ENCODE measurements around the gene SGO2.

Gene SGO2

DNA sequence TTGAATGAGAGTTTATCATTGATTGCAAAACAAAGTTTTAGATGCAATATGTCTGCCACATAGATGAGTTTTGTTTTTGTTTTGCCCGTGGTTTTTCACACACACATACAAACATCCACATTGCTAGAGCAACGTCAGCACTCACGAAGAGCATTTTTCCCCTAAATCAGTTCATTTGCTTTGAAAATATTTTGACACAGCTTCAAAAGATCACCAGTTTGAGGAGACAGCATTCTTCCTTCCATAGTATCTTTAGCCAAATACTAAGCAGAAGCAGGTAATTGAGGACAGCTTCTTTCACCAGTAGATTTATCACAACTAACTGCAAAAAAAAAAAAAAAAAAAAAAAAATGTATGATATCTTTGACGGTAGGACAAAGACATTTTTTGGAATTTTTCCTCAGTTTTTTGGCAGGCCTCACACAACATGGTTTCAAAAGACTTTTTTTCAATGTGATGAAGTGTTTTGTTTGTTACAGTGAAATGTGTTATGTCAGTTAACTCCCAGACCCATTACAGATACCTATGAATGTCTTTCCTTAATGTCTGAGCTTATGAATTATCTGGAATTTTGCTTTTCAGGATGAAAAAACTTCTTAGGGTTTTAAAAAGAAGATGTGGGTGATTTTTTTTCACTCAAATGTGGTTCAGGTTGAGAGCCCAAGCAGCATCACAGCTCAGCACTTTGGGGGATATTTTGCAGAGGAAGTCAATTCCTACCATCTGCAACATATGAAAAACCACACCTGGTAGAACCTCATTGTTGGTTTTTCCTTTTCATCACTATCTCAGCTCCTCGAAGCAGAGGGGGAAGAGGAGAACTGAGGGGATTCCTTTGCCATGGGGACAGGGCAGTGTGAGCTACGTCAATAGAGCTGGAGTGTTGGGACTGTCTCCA, 91.4 kb downstream of the SGO2 start:
- Histone ChIP-seq H3K4me3 (ENCODE audit: low read length in 2 of 2) (no peak overlapping the region), H3K27ac (replicated peaks; ENCODE audit: low read length) (no peak overlapping the region), H2BK120ac (ENCODE audit: low read depth, low read length) (no peak overlapping the region), H4K8ac (ENCODE audit: low read depth, low read length) (no peak overlapping the region), H3K9me3 (replicated peaks in 1 of 2; ENCODE audit: control insufficient read depth in 2 of 2, insufficient read depth in 1 of 2, low read depth in 1 of 2, low read length in 2 of 2) (no peaks in the 10 kb centered on the region), H3K9ac (ENCODE audit: low read depth, low read length, poor library complexity) (no peak overlapping the region), H3K23ac (ENCODE audit: low read depth, low read length, poor library complexity) (no peak overlapping the region), H2AK5ac (ENCODE audit: low read depth, low read length) (no peak overlapping the region), H3K79me1 (ENCODE audit: low read depth, low read length) (no peaks in the 10 kb centered on the region), H2BK5ac (ENCODE audit: low read length) (no peak overlapping the region), H3K14ac (ENCODE audit: low read length) (no peak overlapping the region), H2BK12ac (ENCODE audit: low read length) (no peak overlapping the region), H3K4me1 (ENCODE audit: control insufficient read depth in 2 of 2, insufficient read depth in 1 of 2, low read depth in 1 of 2, low read length in 2 of 2) (no peaks in the 10 kb centered on the region), H3K18ac (ENCODE audit: low read length) (no peak overlapping the region), H3K4me2 (ENCODE audit: insufficient read depth, low read length, poor library complexity, severe bottlenecking) (no peak overlapping the region), H4K91ac (ENCODE audit: low read depth, low read length, poor library complexity) (no peak overlapping the region), H2BK15ac (ENCODE audit: low read length) (no peak overlapping the region), H2AFZ (ENCODE audit: low read length) (no peak overlapping the region), H3K4ac (ENCODE audit: low read length) (no peak overlapping the region), H3K27me3 (ENCODE audit: control insufficient read depth in 3 of 3, insufficient read depth in 3 of 3, low read depth in 1 of 3, low read length in 3 of 3) (no peaks in the 10 kb centered on the region), H3K36me3 (replicated peaks in 1 of 2; ENCODE audit: control insufficient read depth in 2 of 2, insufficient read depth in 2 of 2, low read length in 2 of 2) (no peaks in the 10 kb centered on the region)
- DNase-seq (ENCODE audit: low spot score), result no peak
- WGBS, 2 donors (ENCODE audit: extremely low coverage in 2 of 2, insufficient read length in 2 of 2, insufficient replicate concordance in 1 of 2), result no CpG with 5 or more reads among the region's 6 CpGs

DNA sequence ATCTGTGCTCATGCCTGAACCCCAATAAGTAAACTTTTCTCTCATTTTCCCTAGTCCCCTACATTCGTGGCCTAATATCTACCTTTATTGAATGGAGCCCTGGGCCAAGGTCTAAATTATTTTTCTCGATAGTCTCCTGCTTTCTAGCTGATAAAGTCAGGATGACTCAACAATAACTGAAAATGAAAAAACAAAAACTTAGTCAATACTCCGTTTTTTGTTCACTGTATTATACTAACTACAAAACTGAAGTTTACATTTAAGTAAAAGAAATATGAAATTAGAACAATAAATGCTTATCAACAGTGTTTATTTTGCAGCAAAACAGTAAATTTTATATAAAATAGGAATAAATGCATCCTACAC, 92.0 kb downstream of the SGO2 start:
- WGBS, 2 donors (ENCODE audit: extremely low coverage in 2 of 2, insufficient read length in 2 of 2, insufficient replicate concordance in 1 of 2), result no CpG with 5 or more reads among the region's 3 CpGs
- no peak for DNase-seq (ENCODE audit: low spot score)
- Histone ChIP-seq H4K8ac (ENCODE audit: low read depth, low read length) (no peak overlapping the region), H3K9me3 (replicated peaks in 1 of 2; ENCODE audit: control insufficient read depth in 2 of 2, insufficient read depth in 1 of 2, low read depth in 1 of 2, low read length in 2 of 2) (no peaks in the 10 kb centered on the region), H2BK120ac (ENCODE audit: low read depth, low read length) (no peak overlapping the region), H4K91ac (ENCODE audit: low read depth, low read length, poor library complexity) (no peak overlapping the region), H2BK5ac (ENCODE audit: low read length) (no peak overlapping the region), H2AK5ac (ENCODE audit: low read depth, low read length) (no peak overlapping the region), H3K27me3 (ENCODE audit: control insufficient read depth in 3 of 3, insufficient read depth in 3 of 3, low read depth in 1 of 3, low read length in 3 of 3) (no peaks in the 10 kb centered on the region), H3K36me3 (replicated peaks in 1 of 2; ENCODE audit: control insufficient read depth in 2 of 2, insufficient read depth in 2 of 2, low read length in 2 of 2) (no peaks in the 10 kb centered on the region), H3K4me1 (ENCODE audit: control insufficient read depth in 2 of 2, insufficient read depth in 1 of 2, low read depth in 1 of 2, low read length in 2 of 2) (no peaks in the 10 kb centered on the region), H2BK12ac (ENCODE audit: low read length) (no peak overlapping the region), H2AFZ (ENCODE audit: low read length) (no peak overlapping the region), H3K18ac (ENCODE audit: low read length) (no peak overlapping the region), H3K79me1 (ENCODE audit: low read depth, low read length) (no peaks in the 10 kb centered on the region), H3K27ac (replicated peaks; ENCODE audit: low read length) (no peak overlapping the region), H3K4me2 (ENCODE audit: insufficient read depth, low read length, poor library complexity, severe bottlenecking) (no peak overlapping the region), H3K14ac (ENCODE audit: low read length) (no peak overlapping the region), H2BK15ac (ENCODE audit: low read length) (no peak overlapping the region), H3K23ac (ENCODE audit: low read depth, low read length, poor library complexity) (no peak overlapping the region), H3K4me3 (ENCODE audit: low read length in 2 of 2) (no peak overlapping the region), H3K4ac (ENCODE audit: low read length) (no peak overlapping the region), H3K9ac (ENCODE audit: low read depth, low read length, poor library complexity) (no peak overlapping the region)

DNA sequence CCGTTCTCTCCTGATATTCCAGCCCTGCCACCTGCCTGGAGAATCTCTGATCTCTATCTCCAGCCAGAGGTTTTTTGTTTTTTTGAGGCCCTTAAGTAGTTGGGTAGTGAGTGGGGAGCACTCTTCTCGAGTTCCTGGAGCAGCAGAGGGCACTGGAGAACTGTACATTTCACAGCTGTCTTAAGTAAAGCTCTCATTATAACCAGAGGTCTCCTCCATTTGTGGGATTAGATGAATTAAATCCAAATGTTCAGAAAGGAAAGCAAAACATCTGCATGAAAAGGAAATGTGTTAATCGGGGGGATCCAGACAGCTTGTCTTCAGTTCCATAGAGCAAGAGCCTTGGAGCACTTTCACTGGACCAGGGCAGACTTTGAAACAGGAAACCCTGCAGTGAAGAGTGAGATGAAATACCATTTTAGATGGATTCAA, 92.6 kb downstream of the SGO2 start:
- Histone ChIP-seq H2BK12ac (ENCODE audit: low read length) (no peak overlapping the region), H2AFZ (ENCODE audit: low read length) (no peak overlapping the region), H3K4me3 (ENCODE audit: low read length in 2 of 2) (no peak overlapping the region), H3K4ac (ENCODE audit: low read length) (no peak overlapping the region), H3K18ac (ENCODE audit: low read length) (no peak overlapping the region), H3K4me2 (ENCODE audit: insufficient read depth, low read length, poor library complexity, severe bottlenecking) (no peak overlapping the region), H3K9me3 (replicated peaks in 1 of 2; ENCODE audit: control insufficient read depth in 2 of 2, insufficient read depth in 1 of 2, low read depth in 1 of 2, low read length in 2 of 2) (no peaks in the 10 kb centered on the region), H4K8ac (ENCODE audit: low read depth, low read length) (no peak overlapping the region), H3K27me3 (ENCODE audit: control insufficient read depth in 3 of 3, insufficient read depth in 3 of 3, low read depth in 1 of 3, low read length in 3 of 3) (no peaks in the 10 kb centered on the region), H3K79me1 (ENCODE audit: low read depth, low read length) (no peaks in the 10 kb centered on the region), H3K36me3 (replicated peaks in 1 of 2; ENCODE audit: control insufficient read depth in 2 of 2, insufficient read depth in 2 of 2, low read length in 2 of 2) (no peaks in the 10 kb centered on the region), H3K23ac (ENCODE audit: low read depth, low read length, poor library complexity) (no peak overlapping the region), H2BK5ac (ENCODE audit: low read length) (no peak overlapping the region), H2AK5ac (ENCODE audit: low read depth, low read length) (no peak overlapping the region), H3K14ac (ENCODE audit: low read length) (no peak overlapping the region), H3K4me1 (ENCODE audit: control insufficient read depth in 2 of 2, insufficient read depth in 1 of 2, low read depth in 1 of 2, low read length in 2 of 2) (no peaks in the 10 kb centered on the region), H3K9ac (ENCODE audit: low read depth, low read length, poor library complexity) (no peak overlapping the region), H2BK15ac (ENCODE audit: low read length) (no peak overlapping the region), H3K27ac (replicated peaks; ENCODE audit: low read length) (no peak overlapping the region), H2BK120ac (ENCODE audit: low read depth, low read length) (no peak overlapping the region), H4K91ac (ENCODE audit: low read depth, low read length, poor library complexity) (no peak overlapping the region)
- WGBS, 2 donors (ENCODE audit: extremely low coverage in 2 of 2, insufficient read length in 2 of 2, insufficient replicate concordance in 1 of 2), result no CpG with 5 or more reads among the region's 3 CpGs
- DNase-seq (ENCODE audit: low spot score), result no peak

DNA sequence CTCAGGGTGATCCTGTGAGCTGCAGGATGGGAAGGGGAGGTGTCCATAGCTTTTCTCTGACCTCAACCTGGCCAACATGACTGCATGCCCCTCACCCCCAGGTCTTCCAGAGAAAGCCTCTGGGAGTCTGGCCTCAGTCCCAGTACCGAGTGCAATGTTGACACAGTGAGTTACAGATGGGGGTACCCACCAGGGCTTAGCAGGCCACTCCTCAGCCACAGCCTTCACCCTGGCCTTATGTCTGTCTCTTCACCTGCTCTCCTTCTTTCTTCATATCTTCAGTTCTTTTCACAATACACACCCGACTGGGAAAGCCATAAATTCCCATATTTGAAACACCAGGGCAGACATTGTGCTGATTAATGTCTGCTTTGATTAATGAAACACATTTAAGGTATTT, 93.3 kb downstream of the SGO2 start:
- Histone ChIP-seq H4K91ac (ENCODE audit: low read depth, low read length, poor library complexity) (no peak overlapping the region), H3K4ac (ENCODE audit: low read length) (no peak overlapping the region), H2BK120ac (ENCODE audit: low read depth, low read length) (no peak overlapping the region), H3K9me3 (replicated peaks in 1 of 2; ENCODE audit: control insufficient read depth in 2 of 2, insufficient read depth in 1 of 2, low read depth in 1 of 2, low read length in 2 of 2) (no peaks in the 10 kb centered on the region), H3K4me3 (ENCODE audit: low read length in 2 of 2) (no peak overlapping the region), H2BK5ac (ENCODE audit: low read length) (no peak overlapping the region), H3K36me3 (replicated peaks in 1 of 2; ENCODE audit: control insufficient read depth in 2 of 2, insufficient read depth in 2 of 2, low read length in 2 of 2) (no peaks in the 10 kb centered on the region), H3K4me2 (ENCODE audit: insufficient read depth, low read length, poor library complexity, severe bottlenecking) (no peak overlapping the region), H2AFZ (ENCODE audit: low read length) (no peak overlapping the region), H4K8ac (ENCODE audit: low read depth, low read length) (no peak overlapping the region), H3K79me1 (ENCODE audit: low read depth, low read length) (no peaks in the 10 kb centered on the region), H3K14ac (ENCODE audit: low read length) (no peak overlapping the region), H2BK15ac (ENCODE audit: low read length) (no peak overlapping the region), H3K27ac (replicated peaks; ENCODE audit: low read length) (no peak overlapping the region), H3K9ac (ENCODE audit: low read depth, low read length, poor library complexity) (no peak overlapping the region), H3K4me1 (ENCODE audit: control insufficient read depth in 2 of 2, insufficient read depth in 1 of 2, low read depth in 1 of 2, low read length in 2 of 2) (no peaks in the 10 kb centered on the region), H3K27me3 (ENCODE audit: control insufficient read depth in 3 of 3, insufficient read depth in 3 of 3, low read depth in 1 of 3, low read length in 3 of 3) (no peaks in the 10 kb centered on the region), H3K23ac (ENCODE audit: low read depth, low read length, poor library complexity) (no peak overlapping the region), H3K18ac (ENCODE audit: low read length) (no peak overlapping the region), H2AK5ac (ENCODE audit: low read depth, low read length) (no peak overlapping the region), H2BK12ac (ENCODE audit: low read length) (no peak overlapping the region)
- DNase-seq (ENCODE audit: low spot score), result no peak
- no CpG with 5 or more reads among the region's 2 CpGs for WGBS, 2 donors (ENCODE audit: extremely low coverage in 2 of 2, insufficient read length in 2 of 2, insufficient replicate concordance in 1 of 2)

Data from neuronal stem cell (in vitro differentiated cells).